Mesothelial cell of epicardium (in vitro differentiated cells): ENCODE results near the gene NHP2. TPM values are rescaled to one million over a fixed set of nuclear protein-coding genes. Genes with fewer than 3 reads are reported as not detected.

ENCODE experiments used
- DNase-seq, 2 experiments: peaks; one replicate each; pipeline ENCODE4 v3.0.0; 2021; ENCODE audit warnings: low spot score in 2 of 2; ENCODE audit not compliant: unreplicated experiment in 2 of 2
- H3K27ac Mint-ChIP-seq: 2 replicates; pipeline ENCODE4 v1.8.0; 2021; ENCODE audit warnings: mixed read lengths
- H3K27me3 Mint-ChIP-seq: 2 replicates; pipeline ENCODE4 v1.8.0; 2021; ENCODE audit warnings: low read depth, mixed read lengths
- H3K36me3 Mint-ChIP-seq: 2 replicates; pipeline ENCODE4 v1.8.0; 2021; ENCODE audit warnings: mixed read lengths
- H3K4me1 Mint-ChIP-seq: 2 replicates; pipeline ENCODE4 v1.8.0; 2021; ENCODE audit warnings: mixed read lengths
- H3K4me3 Mint-ChIP-seq: 2 replicates; pipeline ENCODE4 v1.8.0; 2021; ENCODE audit warnings: mild to moderate bottlenecking, moderate library complexity, mixed read lengths
- H3K9me3 Mint-ChIP-seq: 2 replicates; pipeline ENCODE4 v1.8.0; 2021; ENCODE audit warnings: mixed read lengths
- total RNA-seq: library from RNA; stranded (reverse); gene quantifications from 3 replicates; pipeline ENCODE4 v1.2.1, GENCODE V29; 2021
- TF ChIP-seq, protein P1 (sequence below): fragments of 200-600 bp; sonication (generic); IDR thresholded peaks from one replicate; pipeline ENCODE4 v1.5.0; 2021; ENCODE audit warnings: antibody characterized with exemption; ENCODE audit not compliant: unreplicated experiment

NHP2 gene
- total RNA-seq, 1 donor from 2014 or later: 116 TPM

DNA sequence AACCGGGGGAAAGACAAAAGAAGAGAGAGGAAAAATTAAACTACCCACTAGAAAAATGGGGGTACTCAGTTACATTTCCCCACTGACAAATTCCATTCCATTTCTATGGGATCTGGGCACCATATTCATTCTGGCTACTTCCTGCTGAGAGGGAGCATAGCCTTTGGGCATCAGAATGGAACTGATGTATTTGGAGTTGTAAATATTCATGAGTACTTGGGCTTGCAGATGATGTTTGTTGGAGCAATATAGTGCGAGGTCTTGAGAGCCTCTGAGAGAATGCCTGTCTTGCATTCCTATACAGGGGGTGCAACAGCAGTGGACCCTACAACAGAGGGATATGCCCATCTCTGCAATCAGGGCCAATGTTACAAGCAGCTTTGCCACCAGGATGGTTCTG, 16.8 kb upstream of the NHP2 start:
- Mint-ChIP-seq H3K36me3 (no peaks in the 10 kb centered on the region), H3K9me3 (no peaks in the 10 kb centered on the region), H3K27ac (no peak overlapping the region), H3K27me3 (peaks cover 9% of the 10 kb centered on the region), H3K4me1 (no peaks in the 10 kb centered on the region), H3K4me3 (no peak overlapping the region)
- TF ChIP-seq, protein P1, sequence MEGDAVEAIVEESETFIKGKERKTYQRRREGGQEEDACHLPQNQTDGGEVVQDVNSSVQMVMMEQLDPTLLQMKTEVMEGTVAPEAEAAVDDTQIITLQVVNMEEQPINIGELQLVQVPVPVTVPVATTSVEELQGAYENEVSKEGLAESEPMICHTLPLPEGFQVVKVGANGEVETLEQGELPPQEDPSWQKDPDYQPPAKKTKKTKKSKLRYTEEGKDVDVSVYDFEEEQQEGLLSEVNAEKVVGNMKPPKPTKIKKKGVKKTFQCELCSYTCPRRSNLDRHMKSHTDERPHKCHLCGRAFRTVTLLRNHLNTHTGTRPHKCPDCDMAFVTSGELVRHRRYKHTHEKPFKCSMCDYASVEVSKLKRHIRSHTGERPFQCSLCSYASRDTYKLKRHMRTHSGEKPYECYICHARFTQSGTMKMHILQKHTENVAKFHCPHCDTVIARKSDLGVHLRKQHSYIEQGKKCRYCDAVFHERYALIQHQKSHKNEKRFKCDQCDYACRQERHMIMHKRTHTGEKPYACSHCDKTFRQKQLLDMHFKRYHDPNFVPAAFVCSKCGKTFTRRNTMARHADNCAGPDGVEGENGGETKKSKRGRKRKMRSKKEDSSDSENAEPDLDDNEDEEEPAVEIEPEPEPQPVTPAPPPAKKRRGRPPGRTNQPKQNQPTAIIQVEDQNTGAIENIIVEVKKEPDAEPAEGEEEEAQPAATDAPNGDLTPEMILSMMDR: no peak
- no peak for DNase-seq

DNA sequence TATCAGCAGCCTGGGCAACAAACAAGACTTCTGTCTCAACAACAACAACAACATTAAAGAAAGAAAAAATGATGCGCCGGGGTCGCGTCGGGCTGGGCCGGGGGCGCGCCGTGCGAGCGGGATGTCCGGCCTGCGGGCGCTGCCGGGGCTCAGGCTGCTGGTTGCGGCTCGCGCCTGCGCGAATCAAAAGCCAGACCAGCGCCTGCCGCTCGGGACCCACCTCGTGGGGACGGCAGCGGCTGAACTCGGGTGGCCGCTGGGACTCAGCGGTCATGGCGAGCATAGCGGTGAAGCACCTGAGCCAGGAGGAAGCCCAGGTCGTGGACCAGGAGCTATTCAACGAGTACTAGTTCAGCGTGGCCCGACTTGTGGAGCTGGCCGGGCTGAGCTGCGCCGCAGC, 11.9 kb upstream of the NHP2 start:
- no peaks in the 10 kb centered on the region for H3K36me3 Mint-ChIP-seq
- no peaks in the 10 kb centered on the region for H3K9me3 Mint-ChIP-seq
- DNase-seq: no peak
- TF ChIP-seq, protein P1: no peak
- H3K27me3 Mint-ChIP-seq: peaks cover 33% of the 10 kb centered on the region
- no peaks in the 10 kb centered on the region for H3K4me1 Mint-ChIP-seq
- H3K4me3 Mint-ChIP-seq: no peak overlapping the region
- no peak overlapping the region for H3K27ac Mint-ChIP-seq

DNA sequence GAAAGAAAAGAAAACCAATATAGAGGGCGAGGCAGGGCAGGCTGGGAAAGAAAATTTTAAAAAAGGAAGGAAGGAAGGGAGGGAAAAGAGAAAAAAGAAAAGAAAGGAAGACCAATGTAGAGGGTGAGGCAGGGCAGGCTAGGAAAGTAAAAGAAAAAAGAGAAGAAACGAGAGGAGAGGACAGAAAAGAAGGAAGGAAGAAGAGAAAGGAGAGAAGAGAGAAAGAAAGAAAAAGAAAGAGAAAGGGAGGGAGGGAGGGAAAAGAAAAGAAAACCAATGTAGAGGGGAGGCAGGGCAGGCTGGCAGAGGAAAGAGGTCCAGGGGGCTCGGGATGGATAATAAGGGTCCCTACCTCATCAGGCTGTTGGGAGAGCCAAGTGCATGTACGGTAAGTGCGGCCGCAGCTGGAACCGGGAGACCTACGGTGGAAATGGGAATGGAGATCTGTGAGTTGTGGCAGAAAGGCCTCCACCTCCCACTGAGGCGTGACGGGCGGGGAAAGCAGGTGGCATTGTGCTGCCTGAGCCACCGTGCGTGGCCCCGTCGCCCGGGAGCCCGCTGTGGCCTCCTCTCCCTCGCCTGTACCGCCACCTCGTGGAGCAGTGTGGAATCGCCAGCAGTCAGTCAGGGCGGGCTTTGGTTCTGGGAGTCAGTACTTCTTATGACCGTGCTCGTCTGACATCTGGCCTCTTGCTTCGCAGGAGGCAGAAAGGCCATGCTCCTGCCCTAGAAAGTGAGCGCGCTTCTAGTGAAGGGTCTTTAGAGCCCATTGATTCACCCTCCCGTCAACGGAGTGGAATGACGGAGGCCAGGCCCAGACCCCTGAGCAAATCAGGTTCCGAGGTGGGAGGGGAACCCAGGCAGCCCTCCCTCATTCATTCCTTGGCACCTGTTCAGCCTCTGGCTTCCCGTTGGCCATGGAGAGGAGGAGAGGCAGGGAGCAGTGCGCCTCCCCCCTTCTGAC, 10.4 kb upstream of the NHP2 start:
- H3K9me3 Mint-ChIP-seq: no peaks in the 10 kb centered on the region
- peak; percentile 75 to 96 for DNase-seq
- no peaks in the 10 kb centered on the region for H3K36me3 Mint-ChIP-seq
- peaks cover 27% of the 10 kb centered on the region for H3K27me3 Mint-ChIP-seq
- no peak overlapping the region for H3K27ac Mint-ChIP-seq
- H3K4me1 Mint-ChIP-seq: no peaks in the 10 kb centered on the region
- H3K4me3 Mint-ChIP-seq: peak overlapping the region; percentile 52
- TF ChIP-seq, protein P1: peak; percentile 92

DNA sequence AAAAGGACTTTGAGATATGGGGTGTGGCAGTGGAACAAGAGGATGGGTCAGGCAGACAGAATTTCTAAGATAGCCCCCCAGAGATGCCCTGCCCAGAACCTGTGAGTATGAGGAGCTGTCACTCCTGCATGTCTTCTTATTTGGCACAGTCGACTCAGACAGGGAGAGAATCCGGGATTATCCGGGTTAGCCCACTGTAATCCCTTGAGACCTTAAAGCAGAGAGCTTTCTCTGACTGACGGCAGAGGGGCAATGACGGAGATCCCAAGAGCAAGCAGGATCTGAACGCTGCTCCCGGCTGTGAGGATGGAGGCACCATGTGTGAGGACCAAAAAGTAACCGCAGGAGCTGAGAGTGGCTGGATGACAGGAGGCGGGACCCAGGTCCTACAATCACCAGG, 8.8 kb upstream of the NHP2 start:
- Mint-ChIP-seq H3K4me1 (no peaks in the 10 kb centered on the region), H3K4me3 (no peak overlapping the region)
- no peak for DNase-seq

DNA sequence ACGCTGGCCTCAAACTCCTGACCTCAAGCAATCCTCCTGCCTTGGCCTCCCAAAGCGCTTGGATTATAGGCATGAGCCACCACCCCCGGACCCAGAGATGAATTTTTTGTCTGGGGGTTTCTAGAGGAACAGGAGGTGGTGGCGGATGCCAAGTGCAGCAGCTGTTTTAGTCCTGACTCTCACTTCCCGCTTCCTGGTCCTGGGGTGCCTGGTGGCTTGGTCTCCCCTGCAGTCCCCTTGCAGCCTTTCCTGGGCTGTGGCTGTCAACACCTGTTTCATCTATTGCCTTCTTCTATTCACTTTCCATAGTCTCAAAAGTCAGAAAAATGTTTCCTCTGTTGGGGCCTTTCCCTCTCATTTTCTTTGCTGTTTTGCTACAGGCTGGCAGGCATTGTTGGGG, 6.5 kb upstream of the NHP2 start:
- no peak for DNase-seq
- Mint-ChIP-seq H3K36me3 (no peaks in the 10 kb centered on the region), H3K27me3 (peaks cover 26% of the 10 kb centered on the region), H3K4me3 (no peak overlapping the region), H3K27ac (no peak overlapping the region), H3K9me3 (no peaks in the 10 kb centered on the region), H3K4me1 (no peaks in the 10 kb centered on the region)
- TF ChIP-seq, protein P1: no peak

More for the DNA sequence above, 8.8 kb upstream of the NHP2 start:
- Mint-ChIP-seq H3K9me3 (no peaks in the 10 kb centered on the region), H3K27ac (no peak overlapping the region), H3K36me3 (no peaks in the 10 kb centered on the region), H3K27me3 (peaks cover 26% of the 10 kb centered on the region)
- TF ChIP-seq, protein P1: no peak
